ENCODE results near the gene CHST14. TPM values are rescaled to one million over a fixed set of nuclear protein-coding genes. Genes with fewer than 3 reads are reported as not detected.

The CHST14 gene
- total and polyA plus RNA-seq, 2 donors from 2014 or later, result 11.9 to 14.3 TPM

GRCh38 chr15:40463886-40464545 is 6.8 kb upstream of the CHST14 start:
- peaks cover 0 to 30% (median 14%) of the 10 kb centered on the region in 3 donors for H3K36me3 ChIP-seq (ENCODE audit: control insufficient read depth in 2 of 3, insufficient read depth in 3 of 3, low read length in 3 of 3)
- H3K27me3 ChIP-seq (ENCODE audit: control insufficient read depth, insufficient read depth, low read length), result no peaks in the 10 kb centered on the region
- no peaks in the 10 kb centered on the region for H3K4me1 ChIP-seq (ENCODE audit: control insufficient read depth in 2 of 3, insufficient read depth in 2 of 3, low read depth in 1 of 3, low read length in 3 of 3)
- no peak for TF ChIP-seq CTCF (IDR thresholded peaks at IDR 0.05; ENCODE audit: borderline replicate concordance, extremely low read depth, insufficient read depth)
- no peaks in the 10 kb centered on the region for H3K9me3 ChIP-seq (ENCODE audit: control insufficient read depth in 2 of 3, insufficient read depth in 1 of 3, low read length in 3 of 3)
- H3K27ac ChIP-seq (ENCODE audit: low read depth in 2 of 2, low read length in 2 of 2), result no peak overlapping the region
- DNase-seq (no peak), FAIRE-seq (no peak)
- no peak overlapping the region for H3K9ac ChIP-seq (ENCODE audit: low read length in 3 of 3)
- no peak overlapping the region for H3K4me3 ChIP-seq (ENCODE audit: low read length in 3 of 3)
- intact Hi-C loops (cut with DNase I), result no loop called here

DNA sequence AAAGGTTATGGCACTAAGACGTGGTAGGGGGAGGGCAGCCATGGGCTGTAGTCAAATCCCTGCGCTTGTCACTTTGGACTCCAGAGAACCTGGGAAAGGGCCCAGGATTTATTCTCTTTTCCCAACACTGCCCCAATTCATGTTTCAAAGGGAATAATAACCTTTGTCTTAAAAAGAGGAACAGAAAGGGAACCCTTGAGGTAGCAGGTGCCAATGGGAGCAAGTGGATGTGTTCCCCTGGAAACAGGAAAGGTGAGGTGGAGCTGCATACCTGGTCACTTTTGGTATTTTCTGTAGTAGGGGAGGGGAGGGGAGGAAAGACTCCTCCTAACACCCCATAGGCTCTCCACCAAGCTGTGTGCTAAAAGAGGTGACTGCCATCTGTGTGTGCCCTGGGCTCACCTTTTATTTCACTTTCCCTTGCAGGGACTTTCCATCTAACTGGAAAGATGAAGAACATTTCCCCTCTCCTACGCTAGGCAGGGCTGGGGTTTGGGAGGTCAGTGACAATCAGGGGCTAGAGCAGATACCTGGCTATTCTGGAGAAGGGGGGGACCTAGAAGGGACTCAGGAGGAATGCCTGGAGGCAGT is 6.1 kb upstream of the CHST14 start:
- no peak overlapping the region for H3K4me3 ChIP-seq (ENCODE audit: low read length in 3 of 3)
- DNase-seq, result no peak
- peaks cover 0 to 25% (median 12%) of the 10 kb centered on the region in 3 donors for H3K36me3 ChIP-seq (ENCODE audit: control insufficient read depth in 2 of 3, insufficient read depth in 3 of 3, low read length in 3 of 3)
- H3K9ac ChIP-seq (ENCODE audit: low read length in 3 of 3), result no peak overlapping the region
- H3K27me3 ChIP-seq (ENCODE audit: control insufficient read depth, insufficient read depth, low read length), result no peaks in the 10 kb centered on the region
- no peak overlapping the region for H3K27ac ChIP-seq (ENCODE audit: low read depth in 2 of 2, low read length in 2 of 2)
- no peaks in the 10 kb centered on the region for H3K9me3 ChIP-seq (ENCODE audit: control insufficient read depth in 2 of 3, insufficient read depth in 1 of 3, low read length in 3 of 3)
- H3K4me1 ChIP-seq (ENCODE audit: control insufficient read depth in 2 of 3, insufficient read depth in 2 of 3, low read depth in 1 of 3, low read length in 3 of 3), result no peaks in the 10 kb centered on the region
- no peak for TF ChIP-seq CTCF (IDR thresholded peaks at IDR 0.05; ENCODE audit: borderline replicate concordance, extremely low read depth, insufficient read depth)
- intact Hi-C loops (cut with DNase I), result no loop called here
- no peak for FAIRE-seq

GRCh38 chr15:40465939-40466338 is 4.8 kb upstream of the CHST14 start:
- H3K4me3 ChIP-seq (ENCODE audit: low read length in 3 of 3), result no peak overlapping the region
- no peaks in the 10 kb centered on the region for H3K27me3 ChIP-seq (ENCODE audit: control insufficient read depth, insufficient read depth, low read length)
- intact Hi-C loops (cut with DNase I), result no loop called here
- DNase-seq (peak in 1 of 5 donors; percentile 22), FAIRE-seq (no peak)
- H3K9ac ChIP-seq (ENCODE audit: low read length in 3 of 3), result no peak overlapping the region
- no peaks in the 10 kb centered on the region for H3K9me3 ChIP-seq (ENCODE audit: control insufficient read depth in 2 of 3, insufficient read depth in 1 of 3, low read length in 3 of 3)
- H3K36me3 ChIP-seq (ENCODE audit: control insufficient read depth in 2 of 3, insufficient read depth in 3 of 3, low read length in 3 of 3), result peaks cover 0 to 15% (median 10%) of the 10 kb centered on the region in 3 donors
- H3K27ac ChIP-seq (ENCODE audit: low read depth in 2 of 2, low read length in 2 of 2), result no peak overlapping the region
- no peak for TF ChIP-seq CTCF (IDR thresholded peaks at IDR 0.05; ENCODE audit: borderline replicate concordance, extremely low read depth, insufficient read depth)
- H3K4me1 ChIP-seq (ENCODE audit: control insufficient read depth in 2 of 3, insufficient read depth in 2 of 3, low read depth in 1 of 3, low read length in 3 of 3), result peaks cover 0 to 6% (median 0%) of the 10 kb centered on the region in 3 donors
